Small intestine (tissue), 7 donors: ENCODE measurements around the gene R3HDM2. TPM values are rescaled to one million over a fixed set of nuclear protein-coding genes. Genes with fewer than 3 reads are reported as not detected.

Experiments used
- DNase-seq, 2 donors: peaks; one replicate each; pipeline versions ENCODE4 v3.0.0 to v3.0.0-alpha.2; 2013
- FAIRE-seq: peaks from 2 replicates; lab custom pipeline; 2012; peaks lifted over from hg19 to GRCh38; lab: Jason Lieb, UNC
- H3K27ac ChIP-seq, 3 donors: one replicate each; pipeline ENCODE4 v1.5.1; 2013; ENCODE audit warnings: low read length in 2 of 3, mild to moderate bottlenecking in 2 of 3, control low read depth in 1 of 3, inconsistent platforms in 1 of 3, low read depth in 1 of 3, moderate library complexity in 1 of 3
- H3K27me3 ChIP-seq, 3 donors: one replicate each; pipeline ENCODE4 v1.6.1; 2013; ENCODE audit warnings: low read length in 3 of 3, inconsistent platforms in 1 of 3; ENCODE audit not compliant: control insufficient read depth in 3 of 3, insufficient read depth in 3 of 3
- H3K36me3 ChIP-seq, 3 donors: one replicate each; pipeline ENCODE4 v1.6.1; 2013; ENCODE audit warnings: low read length in 3 of 3, inconsistent platforms in 1 of 3, low read depth in 1 of 3, mild to moderate bottlenecking in 1 of 3, moderate library complexity in 1 of 3; ENCODE audit not compliant: control insufficient read depth in 3 of 3, insufficient read depth in 2 of 3
- H3K4me1 ChIP-seq, 3 donors: one replicate each; pipeline ENCODE4 v1.6.1; 2013; ENCODE audit warnings: low read length in 2 of 3, inconsistent platforms in 1 of 3, low read depth in 1 of 3, mild to moderate bottlenecking in 1 of 3, moderate library complexity in 1 of 3; ENCODE audit not compliant: control insufficient read depth in 3 of 3, insufficient read depth in 2 of 3
- H3K4me3 ChIP-seq, 3 donors: one replicate each; pipeline ENCODE4 v1.5.1; 2013; ENCODE audit warnings: low read length in 3 of 3, control low read depth in 1 of 3, inconsistent platforms in 1 of 3, low read depth in 1 of 3, mild to moderate bottlenecking in 1 of 3, moderate library complexity in 1 of 3
- H3K9me3 ChIP-seq, 2 donors: one replicate each; pipeline ENCODE4 v1.6.1; 2013; ENCODE audit warnings: low read depth in 1 of 2, low read length in 1 of 2; ENCODE audit not compliant: control insufficient read depth in 2 of 2, insufficient read depth in 1 of 2
- WGBS, 3 donors: extraction: QIAGEN DNeasy Blood & Tissue Kit; methylation state at CpG; one replicate each; pipeline ENCODE4 v1.1.7; 2013; 5-methylcytosine and 5-hydroxymethylcytosine counted together
- polyA plus RNA-seq, 4 donors: library from polyadenylated mRNA; stranded (reverse) in 3 of 4; unstranded in 1 of 4; fragments of 200-250 nt in 3 of 4; fragments of 120-200 nt in 1 of 4; gene quantifications; one replicate each; pipeline versions ENCODE4 v1.2.1 to v1.2.3, GENCODE V29; 2013
- donor health status: healthy with polysubstance abuse.
- donor health status: control.
- donor health status: control.
- donor health status: Bipolar disorder and iron deficiency.
- donor health status: healthy.

R3HDM2 gene
- polyA plus RNA-seq, 4 donors = 14.5 to 62.4 (median 18.7) TPM

DNA sequence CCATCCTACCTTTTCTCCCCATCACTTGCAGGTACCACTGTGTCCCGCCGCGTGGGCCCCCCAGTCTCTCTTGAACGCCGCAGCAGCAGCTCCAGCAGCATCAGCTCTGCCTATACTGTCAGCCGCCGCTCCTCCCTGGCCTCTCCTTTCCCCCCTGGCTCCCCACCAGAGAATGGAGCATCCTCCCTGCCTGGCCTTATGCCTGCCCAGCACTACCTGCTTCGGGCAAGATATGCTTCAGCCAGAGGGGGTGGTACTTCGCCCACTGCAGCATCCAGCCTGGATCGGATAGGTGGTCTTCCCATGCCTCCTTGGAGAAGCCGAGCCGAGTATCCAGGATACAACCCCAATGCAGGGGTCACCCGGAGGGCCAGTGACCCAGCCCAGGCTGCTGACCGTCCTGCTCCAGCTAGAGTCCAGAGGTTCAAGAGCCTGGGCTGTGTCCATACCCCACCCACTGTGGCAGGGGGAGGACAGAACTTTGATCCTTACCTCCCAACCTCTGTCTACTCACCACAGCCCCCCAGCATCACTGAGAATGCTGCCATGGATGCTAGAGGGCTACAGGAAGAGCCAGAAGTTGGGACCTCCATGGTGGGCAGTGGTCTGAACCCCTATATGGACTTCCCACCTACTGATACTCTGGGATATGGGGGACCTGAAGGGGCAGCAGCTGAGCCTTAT, 39.6 kb upstream of the R3HDM2 start:
- Histone ChIP-seq H3K27ac (peak overlapping the region in 2 of 3 donors; percentile 60 to 76), H3K9me3 (no peaks in the 10 kb centered on the region), H3K4me1 (peaks cover 0 to 30% (median 6%) of the 10 kb centered on the region in 3 donors), H3K27me3 (peaks cover 0 to 24% (median 0%) of the 10 kb centered on the region in 3 donors), H3K36me3 (peaks cover 0 to 31% (median 0%) of the 10 kb centered on the region in 3 donors), H3K4me3 (no peak overlapping the region)
- no peak for DNase-seq
- 92 to 96% (median 94%) methylated on average over 14 of the region's 14 CpGs for WGBS, 3 donors
- no peak for FAIRE-seq

DNA sequence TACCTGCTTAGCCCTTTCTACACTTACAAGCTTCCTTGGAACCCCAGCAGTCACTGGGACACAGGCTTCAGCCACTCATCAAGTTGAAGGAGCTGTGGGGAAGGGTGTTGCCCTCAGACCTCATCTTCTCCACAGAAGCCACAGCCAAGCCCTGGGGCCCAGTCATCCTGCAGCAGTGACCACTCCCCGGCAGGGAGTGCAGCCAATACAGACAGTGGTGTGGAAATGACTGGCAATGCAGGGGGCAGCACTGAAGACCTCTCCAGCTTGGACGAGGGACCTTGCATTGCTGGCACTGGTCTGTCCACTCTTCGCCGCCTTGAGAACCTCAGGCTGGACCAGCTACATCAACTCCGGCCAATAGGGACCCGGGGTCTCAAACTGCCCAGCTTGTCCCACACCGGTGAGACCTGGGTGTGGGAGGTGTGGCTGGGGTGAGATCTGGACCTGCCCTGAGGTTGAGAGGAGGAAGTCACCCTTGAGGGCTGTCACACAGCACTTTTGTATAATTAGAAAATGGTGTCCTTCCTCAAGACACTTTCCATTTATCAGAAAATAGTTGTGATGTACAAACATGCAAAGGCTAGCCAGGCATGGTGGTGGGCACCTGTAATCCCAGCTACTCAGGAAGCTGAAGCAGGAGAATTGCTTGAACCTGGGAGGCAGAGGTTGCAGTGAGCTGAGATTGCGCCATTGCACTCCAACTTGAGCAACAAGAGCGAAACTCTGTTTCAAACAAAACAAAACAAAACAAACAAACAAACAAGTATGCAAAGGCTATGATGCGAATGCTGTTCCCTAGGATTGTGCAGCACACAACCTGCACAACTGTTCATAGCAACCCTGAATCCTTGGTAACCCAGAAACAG, 38.7 kb upstream of the R3HDM2 start:
- H3K9me3 ChIP-seq = no peaks in the 10 kb centered on the region
- H3K27ac ChIP-seq = no peak overlapping the region
- H3K36me3 ChIP-seq = peaks cover 0 to 29% (median 0%) of the 10 kb centered on the region in 3 donors
- FAIRE-seq (no peak), DNase-seq (no peak)
- H3K27me3 ChIP-seq = peaks cover 0 to 17% (median 0%) of the 10 kb centered on the region in 3 donors
- no peak overlapping the region for H3K4me3 ChIP-seq
- peaks cover 0 to 24% (median 6%) of the 10 kb centered on the region in 3 donors for H3K4me1 ChIP-seq
- WGBS, 3 donors = 87 to 90% (median 90%) methylated on average over 10 of the region's 10 CpGs

- FAIRE-seq = no peak
- Histone ChIP-seq H3K36me3 (peaks cover 0 to 35% (median 0%) of the 10 kb centered on the region in 3 donors), H3K27me3 (peaks cover 0 to 9% (median 0%) of the 10 kb centered on the region in 3 donors), H3K4me3 (no peak overlapping the region), H3K4me1 (peaks cover 0 to 25% (median 6%) of the 10 kb centered on the region in 3 donors), H3K27ac (no peak overlapping the region), H3K9me3 (no peaks in the 10 kb centered on the region)
- WGBS, 3 donors = 86 to 89% (median 89%) methylated on average over 11 of the region's 11 CpGs
- no peak for DNase-seq
Observed at GRCh38 chr12:57467915-57468314, 37.1 kb upstream of the R3HDM2 start.

DNA sequence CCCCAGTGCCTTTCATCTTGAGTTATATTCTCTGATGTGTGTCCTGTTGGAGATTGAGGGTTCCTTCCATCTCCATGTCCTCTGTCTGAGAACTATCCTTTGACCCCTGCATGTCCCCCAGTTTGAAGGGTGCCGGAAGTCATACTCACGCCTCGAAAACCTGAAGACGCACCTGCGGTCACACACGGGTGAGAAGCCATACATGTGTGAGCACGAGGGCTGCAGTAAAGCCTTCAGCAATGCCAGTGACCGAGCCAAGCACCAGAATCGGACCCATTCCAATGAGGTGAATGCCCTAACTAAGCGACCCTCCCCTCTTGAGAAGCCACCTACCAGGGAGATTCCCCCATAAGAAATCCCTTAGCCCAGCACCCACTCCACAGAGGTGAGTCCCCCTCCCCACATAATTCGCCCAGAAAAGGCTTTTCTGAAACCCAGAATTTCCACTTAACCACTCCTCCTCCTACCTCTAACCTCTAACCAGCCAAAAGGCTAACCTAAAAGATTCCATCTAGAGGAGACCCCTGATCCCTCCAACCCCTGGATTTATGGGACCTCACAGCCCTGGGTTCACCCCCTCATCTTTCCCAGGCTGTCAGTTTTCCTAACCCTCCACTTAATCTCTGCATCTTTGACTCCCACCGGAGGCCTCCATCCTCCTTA, 36.5 kb upstream of the R3HDM2 start:
- Histone ChIP-seq H3K36me3 (peaks cover 0 to 35% (median 0%) of the 10 kb centered on the region in 3 donors), H3K4me3 (no peak overlapping the region), H3K4me1 (peaks cover 0 to 27% (median 6%) of the 10 kb centered on the region in 3 donors), H3K27ac (no peak overlapping the region), H3K9me3 (no peaks in the 10 kb centered on the region), H3K27me3 (peaks cover 0 to 9% (median 0%) of the 10 kb centered on the region in 3 donors)
- DNase-seq (peak in 1 of 2 donors; percentile 0), FAIRE-seq (no peak)
- WGBS, 3 donors = 82 to 91% (median 91%) methylated on average over 12 of the region's 12 CpGs

DNA sequence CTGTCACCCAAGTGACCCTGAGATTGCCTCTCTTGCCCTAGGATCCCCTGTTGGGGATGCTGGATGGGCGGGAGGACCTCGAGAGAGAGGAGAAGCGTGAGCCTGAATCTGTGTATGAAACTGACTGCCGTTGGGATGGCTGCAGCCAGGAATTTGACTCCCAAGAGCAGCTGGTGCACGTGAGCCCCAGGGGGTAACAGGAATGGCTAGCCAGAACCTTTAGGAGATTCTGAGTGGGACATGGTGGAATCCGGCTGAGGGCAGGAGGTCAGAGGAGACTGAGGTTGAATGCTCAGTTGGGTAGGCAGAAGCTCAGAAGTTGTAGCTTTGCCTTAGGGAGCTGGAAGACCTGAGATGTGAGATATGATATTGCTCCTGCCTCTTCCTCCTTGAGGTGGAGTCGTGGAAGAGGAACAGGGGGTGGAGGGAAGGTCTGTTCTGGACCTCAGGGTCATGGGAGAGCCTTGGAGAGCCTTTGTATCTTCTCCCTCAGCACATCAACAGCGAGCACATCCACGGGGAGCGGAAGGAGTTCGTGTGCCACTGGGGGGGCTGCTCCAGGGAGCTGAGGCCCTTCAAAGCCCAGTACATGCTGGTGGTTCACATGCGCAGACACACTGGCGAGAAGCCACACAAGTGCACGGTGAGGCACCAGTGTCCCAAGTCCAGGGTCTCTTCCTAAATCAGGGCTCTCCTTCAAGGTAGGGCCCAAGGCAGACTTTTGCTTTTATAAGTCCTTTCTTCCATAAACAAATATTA, 35.1 kb upstream of the R3HDM2 start:
- Histone ChIP-seq H3K36me3 (peaks cover 0 to 28% (median 0%) of the 10 kb centered on the region in 3 donors), H3K27me3 (peaks cover 0 to 17% (median 0%) of the 10 kb centered on the region in 3 donors), H3K4me1 (peaks cover 2 to 25% (median 9%) of the 10 kb centered on the region in 3 donors), H3K27ac (no peak overlapping the region), H3K4me3 (no peak overlapping the region), H3K9me3 (no peaks in the 10 kb centered on the region)
- DNase-seq (peak in 1 of 2 donors; percentile 1), FAIRE-seq (no peak)
- WGBS, 3 donors = 68 to 77% (median 73%) methylated on average over 14 of the region's 14 CpGs

DNA sequence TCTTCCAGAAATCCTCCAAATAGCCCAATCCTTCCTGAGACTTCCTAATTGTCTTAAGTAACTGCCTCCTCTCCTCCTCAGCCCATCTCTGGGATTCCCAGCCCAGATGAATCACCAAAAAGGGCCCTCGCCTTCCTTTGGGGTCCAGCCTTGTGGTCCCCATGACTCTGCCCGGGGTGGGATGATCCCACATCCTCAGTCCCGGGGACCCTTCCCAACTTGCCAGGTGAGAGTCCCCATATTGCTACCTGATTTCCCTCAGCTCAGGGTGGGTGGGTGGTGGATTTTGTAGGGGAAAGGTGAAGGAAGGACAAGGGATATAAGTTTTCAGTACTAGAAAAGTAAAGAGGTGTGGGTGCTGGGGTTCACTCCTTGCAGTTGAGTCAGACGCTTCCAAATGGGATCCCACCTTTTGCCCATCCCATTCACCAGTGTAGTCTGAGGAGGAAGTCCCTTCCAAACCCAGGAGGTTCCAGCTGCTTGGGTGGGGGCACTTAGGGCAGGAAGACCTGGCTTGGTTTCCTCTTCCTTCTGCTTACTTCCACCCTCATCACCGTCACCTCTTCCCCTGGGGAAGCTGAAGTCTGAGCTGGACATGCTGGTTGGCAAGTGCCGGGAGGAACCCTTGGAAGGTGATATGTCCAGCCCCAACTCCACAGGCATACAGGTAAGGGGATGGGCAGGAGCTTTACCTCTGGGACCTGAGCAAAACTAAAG, 34.3 kb upstream of the R3HDM2 start:
- peaks cover 5 to 25% (median 6%) of the 10 kb centered on the region in 3 donors for H3K4me1 ChIP-seq
- DNase-seq (peak in 1 of 2 donors; percentile 0), FAIRE-seq (no peak)
- H3K4me3 ChIP-seq = no peak overlapping the region
- H3K9me3 ChIP-seq = no peaks in the 10 kb centered on the region
- WGBS, 3 donors = 79 to 89% (median 86%) methylated on average over 6 of the region's 6 CpGs
- H3K36me3 ChIP-seq = peaks cover 0 to 26% (median 0%) of the 10 kb centered on the region in 3 donors
- peaks cover 0 to 25% (median 0%) of the 10 kb centered on the region in 3 donors for H3K27me3 ChIP-seq
- H3K27ac ChIP-seq = no peak overlapping the region

DNA sequence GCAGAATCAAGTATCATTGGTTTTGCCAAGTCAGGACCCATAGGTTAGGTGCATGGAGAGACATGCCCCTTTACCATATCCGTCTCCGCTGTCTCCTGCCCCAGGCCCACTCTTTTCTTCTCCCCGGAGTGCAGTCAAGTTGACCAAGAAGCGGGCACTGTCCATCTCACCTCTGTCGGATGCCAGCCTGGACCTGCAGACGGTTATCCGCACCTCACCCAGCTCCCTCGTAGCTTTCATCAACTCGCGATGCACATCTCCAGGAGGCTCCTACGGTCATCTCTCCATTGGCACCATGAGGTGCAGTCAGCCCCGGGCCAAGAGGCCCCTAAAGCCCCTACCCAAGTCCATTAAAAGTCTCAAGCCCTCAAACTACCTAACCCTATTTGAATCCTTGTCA, 33.7 kb upstream of the R3HDM2 start:
- Histone ChIP-seq H3K36me3 (peaks cover 0 to 26% (median 0%) of the 10 kb centered on the region in 3 donors), H3K9me3 (no peaks in the 10 kb centered on the region), H3K27me3 (peaks cover 0 to 25% (median 0%) of the 10 kb centered on the region in 3 donors), H3K4me3 (no peak overlapping the region), H3K27ac (no peak overlapping the region), H3K4me1 (peaks cover 3 to 23% (median 5%) of the 10 kb centered on the region in 3 donors)
- FAIRE-seq (no peak), DNase-seq (no peak)
- 92 to 97% (median 94%) methylated on average over 12 of the region's 12 CpGs for WGBS, 3 donors
